HEK293T (cell line): ENCODE data around the gene KCTD15.

Experiments used
- CTCF ChIA-PET: fragments of 350-600 bp; formaldehyde crosslinking; extraction: SDS; loops from one replicate; lab custom pipeline; 2021; ENCODE audit warnings: antibody characterized with exemption, inconsistent platforms; lab: Yijun Ruan, JAX
- POLR2A ChIA-PET: fragments of 350-600 bp; formaldehyde crosslinking; extraction: SDS; loops from one replicate; lab custom pipeline; 2020; ENCODE audit warnings: antibody characterized with exemption, inconsistent platforms; lab: Yijun Ruan, JAX
- DNase-seq: peaks from one replicate; pipeline ENCODE4 v3.0.0; 2012; ENCODE audit warnings: mixed read lengths; ENCODE audit errors: extremely low spot score
- ARNT ChIP-seq: fragments of 450-650 bp; IDR thresholded peaks from 2 replicates; pipeline ENCODE4 v1.6.1; 2017; ENCODE audit warnings: mild to moderate bottlenecking
- BHLHE40 ChIP-seq: fragments of 450-650 bp; IDR thresholded peaks from 2 replicates; pipeline ENCODE4 v1.6.1; 2016; ENCODE audit warnings: mild to moderate bottlenecking, moderate library complexity, borderline replicate concordance
- CTBP1 ChIP-seq: fragments of 450-650 bp; IDR thresholded peaks from 2 replicates; pipeline ENCODE4 v1.6.1; 2016; ENCODE audit warnings: borderline replicate concordance
- ELF4 ChIP-seq: fragments of 450-650 bp; IDR thresholded peaks from 2 replicates; pipeline ENCODE4 v1.6.1; 2017; ENCODE audit warnings: antibody characterized with exemption
- FOXA1 ChIP-seq: fragments of 450-650 bp; IDR thresholded peaks from 2 replicates; pipeline ENCODE4 v1.6.1; 2016; ENCODE audit warnings: mild to moderate bottlenecking
- FOXK2 ChIP-seq: fragments of 450-650 bp; IDR thresholded peaks from 2 replicates; pipeline ENCODE4 v1.6.1; 2016; ENCODE audit warnings: mild to moderate bottlenecking
- FOXM1 ChIP-seq: fragments of 450-650 bp; IDR thresholded peaks from 2 replicates; pipeline ENCODE4 v1.6.1; 2017; ENCODE audit warnings: mild to moderate bottlenecking, borderline replicate concordance
- HDGF ChIP-seq: fragments of 450-650 bp; IDR thresholded peaks from 2 replicates; pipeline ENCODE4 v1.6.1; 2017; ENCODE audit warnings: antibody characterized with exemption, borderline replicate concordance
- L3MBTL2 ChIP-seq: fragments of 450-650 bp; conservative IDR thresholded peaks from 2 replicates; pipeline ENCODE4 v1.6.1; 2016; ENCODE audit warnings: mild to moderate bottlenecking
- LEF1 ChIP-seq: fragments of 450-650 bp; IDR thresholded peaks from 2 replicates; pipeline ENCODE4 v1.6.1; 2017; ENCODE audit warnings: mild to moderate bottlenecking, borderline replicate concordance
- NFRKB ChIP-seq: fragments of 450-650 bp; IDR thresholded peaks from 2 replicates; pipeline ENCODE4 v1.6.1; 2016; ENCODE audit warnings: mild to moderate bottlenecking, moderate library complexity
- SP1 ChIP-seq: fragments of 450-650 bp; IDR thresholded peaks from 2 replicates; pipeline ENCODE4 v1.6.1; 2017
- SUZ12 ChIP-seq: fragments of 450-650 bp; IDR thresholded peaks from 2 replicates; pipeline ENCODE4 v1.6.1; 2016; ENCODE audit warnings: mild to moderate bottlenecking
- TARDBP ChIP-seq: fragments of 450-650 bp; IDR thresholded peaks from 2 replicates; pipeline ENCODE4 v1.6.1; 2016
- ZNF384 ChIP-seq: fragments of 450-650 bp; IDR thresholded peaks from 2 replicates; pipeline ENCODE4 v1.6.1; 2016
- TF ChIP-seq, protein P1 (sequence below): fragments of 450-650 bp; IDR thresholded peaks from 2 replicates; pipeline ENCODE4 v1.6.1; 2016

The KCTD15 gene

GRCh38 chr19:33808399-33808798, 11.7 kb downstream of the KCTD15 start:
- ChIA-PET POLR2A (no interaction called here), CTCF (no interaction called here)

GRCh38 chr19:33809960-33810359, 13.3 kb downstream of the KCTD15 start:
- ChIA-PET CTCF (interaction anchor here (1.0 kb wide), 1 partner anchor 15 kb away, joined by 3 read pairs; no protein-coding TSS in a partner anchor), POLR2A (no interaction called here)
- TF ChIP-seq LEF1 (no peak), FOXK2 (no peak), FOXA1 (no peak), BHLHE40 (no peak), SP1 (no peak), CTBP1 (no peak), L3MBTL2 (no peak), HDGF (no peak)
- no peak for DNase-seq

More at GRCh38 chr19:33808399-33808798, 11.7 kb downstream of the KCTD15 start:
- TF ChIP-seq FOXA1: no peak
- TF ChIP-seq ARNT: no peak
- no peak for TF ChIP-seq NFRKB
- TF ChIP-seq LEF1: no peak
- TF ChIP-seq ELF4: no peak
- no peak for TF ChIP-seq FOXM1
- TF ChIP-seq L3MBTL2: no peak
- no peak for TF ChIP-seq SP1
- no peak for DNase-seq

DNA sequence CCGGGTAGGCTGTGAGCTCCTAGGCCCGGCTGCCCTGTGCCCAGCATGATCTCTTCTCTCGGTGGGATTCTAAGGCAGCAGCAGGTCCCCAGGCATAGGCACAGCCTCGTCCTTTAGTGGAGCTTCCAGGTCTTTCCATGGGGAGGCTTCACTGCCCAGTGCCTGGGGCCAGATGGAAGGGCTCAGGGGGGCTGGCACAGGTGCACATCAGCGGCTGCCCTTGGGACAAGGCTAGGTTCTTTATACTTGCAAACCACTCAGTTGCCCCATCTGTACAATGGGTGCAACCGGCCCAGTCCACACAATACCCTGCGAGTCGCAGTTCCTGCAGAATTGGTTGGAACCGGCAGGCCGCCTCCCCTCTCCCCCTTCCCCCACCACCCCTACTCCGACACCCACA, 14.2 kb downstream of the KCTD15 start:
- TF ChIP-seq FOXA1 (no peak), NFRKB (no peak)
- CTCF ChIA-PET: interaction anchor here (1.0 kb wide), 1 partner anchor 16 kb away, joined by 3 read pairs; no protein-coding TSS in a partner anchor
- no peak for DNase-seq
- POLR2A ChIA-PET: no interaction called here

- ChIA-PET CTCF (interaction anchor here (1.0 kb wide), 1 partner anchor 16 kb away, joined by 3 read pairs; no protein-coding TSS in a partner anchor), POLR2A (no interaction called here)
- no peak for DNase-seq
- no peak for TF ChIP-seq ZNF384
- TF ChIP-seq L3MBTL2: no peak
- no peak for TF ChIP-seq FOXA1
- TF ChIP-seq ELF4: no peak
- no peak for TF ChIP-seq CTBP1
- no peak for TF ChIP-seq HDGF
- no peak for TF ChIP-seq BHLHE40
- no peak for TF ChIP-seq TARDBP
- no peak for TF ChIP-seq NFRKB
Observed at GRCh38 chr19:33811246-33811645, 14.6 kb downstream of the KCTD15 start.

GRCh38 chr19:33811736-33812387, 15.2 kb downstream of the KCTD15 start:
- ChIA-PET CTCF (no interaction called here), POLR2A (no interaction called here)
- TF ChIP-seq ZNF384 (no peak), NFRKB (no peak), FOXM1 (no peak), ELF4 (no peak), BHLHE40 (no peak), LEF1 (no peak), TARDBP (no peak), HDGF (no peak), ARNT (no peak), L3MBTL2 (no peak), SP1 (no peak), SUZ12 (no peak), FOXK2 (no peak), FOXA1 (no peak), CTBP1 (no peak)
- TF ChIP-seq, protein P1, sequence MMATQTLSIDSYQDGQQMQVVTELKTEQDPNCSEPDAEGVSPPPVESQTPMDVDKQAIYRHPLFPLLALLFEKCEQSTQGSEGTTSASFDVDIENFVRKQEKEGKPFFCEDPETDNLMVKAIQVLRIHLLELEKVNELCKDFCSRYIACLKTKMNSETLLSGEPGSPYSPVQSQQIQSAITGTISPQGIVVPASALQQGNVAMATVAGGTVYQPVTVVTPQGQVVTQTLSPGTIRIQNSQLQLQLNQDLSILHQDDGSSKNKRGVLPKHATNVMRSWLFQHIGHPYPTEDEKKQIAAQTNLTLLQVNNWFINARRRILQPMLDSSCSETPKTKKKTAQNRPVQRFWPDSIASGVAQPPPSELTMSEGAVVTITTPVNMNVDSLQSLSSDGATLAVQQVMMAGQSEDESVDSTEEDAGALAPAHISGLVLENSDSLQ: no peak
- DNase-seq: no peak

GRCh38 chr19:33812388-33813330, 16.0 kb downstream of the KCTD15 start:
- ChIA-PET POLR2A (interaction anchor here (1.7 kb wide), 1 partner anchor 8 kb away, joined by 5 read pairs; no protein-coding TSS in a partner anchor), CTCF (no interaction called here)
- TF ChIP-seq SP1 (no peak), BHLHE40 (no peak), SUZ12 (no peak), LEF1 (no peak), FOXK2 (no peak), L3MBTL2 (no peak), HDGF (no peak), NFRKB (no peak), ZNF384 (no peak), ELF4 (no peak), CTBP1 (no peak), TARDBP (no peak), FOXM1 (no peak)
- TF ChIP-seq, protein P1: no peak
- DNase-seq: no peak
